Suprapubic skin (tissue), 4 donors: ENCODE data around the gene PIK3CB.

ENCODE experiments used
- EP300 ChIP-seq: sonication (generic); formaldehyde crosslinking; IDR thresholded peaks from one replicate; pipeline ENCODE4 v1.6.1; 2017; ENCODE audit warnings: antibody characterized with exemption
- POLR2A ChIP-seq, 2 donors: fragments of 450-650 bp; IDR thresholded peaks; one replicate each; pipeline ENCODE4 v1.6.1; 2017; ENCODE audit warnings: antibody characterized with exemption in 2 of 2, mild to moderate bottlenecking in 2 of 2, moderate library complexity in 2 of 2
- POLR2AphosphoS5 ChIP-seq, 3 donors: sonication (generic); formaldehyde crosslinking; IDR thresholded peaks; one replicate each; pipeline ENCODE4 v1.6.1; 2017; ENCODE audit warnings: antibody characterized with exemption in 3 of 3

GRCh38 chr3:138688871-138689299 is 145.8 kb downstream of the PIK3CB start:
- TF ChIP-seq POLR2AphosphoS5 (IDR thresholded peaks at IDR 0.05) (no peak), EP300 (no peak), POLR2A (IDR thresholded peaks at IDR 0.05) (no peak)
